Measurements from ENCODE around the gene CD101. TPM values are rescaled to one million over a fixed set of nuclear protein-coding genes. Genes with fewer than 3 reads are reported as not detected.

The CD101 gene
- polyA plus RNA-seq, 4 donors, result 1.7 to 2.5 (median 2.0) TPM

GRCh38 chr1:117046781-117047180, 45.2 kb downstream of the CD101 start:
- no peak for DNase-seq (ENCODE audit: low read depth in 4 of 4, low spot score in 3 of 4)

DNA sequence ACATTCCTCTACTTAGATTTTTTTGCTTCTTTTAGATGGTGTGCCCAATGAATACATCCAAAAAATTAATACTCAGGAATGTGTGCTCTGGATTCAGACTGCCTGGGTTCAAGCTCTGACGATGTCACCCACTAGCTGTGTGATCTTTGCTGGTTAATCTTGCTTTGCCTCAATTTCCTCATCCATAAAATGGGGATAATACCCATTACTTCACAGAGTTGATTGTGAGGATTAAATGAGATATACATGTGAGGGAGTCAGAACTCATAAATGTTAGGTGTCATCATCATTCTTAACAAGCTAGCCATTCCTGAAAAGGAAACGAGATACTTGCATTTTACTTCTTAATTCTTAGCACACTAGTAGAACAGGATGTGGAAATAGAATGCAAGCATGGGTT, 45.7 kb downstream of the CD101 start:
- no peak for DNase-seq (ENCODE audit: low read depth in 4 of 4, low spot score in 3 of 4)

GRCh38 chr1:117049857-117050256, 48.3 kb downstream of the CD101 start:
- no peak for DNase-seq (ENCODE audit: low read depth in 4 of 4, low spot score in 3 of 4)

- DNase-seq (ENCODE audit: low read depth in 4 of 4, low spot score in 3 of 4), result no peak
Observed at GRCh38 chr1:117051224-117052064, 49.9 kb downstream of the CD101 start.

GRCh38 chr1:117054068-117054467, 52.5 kb downstream of the CD101 start:
- DNase-seq (ENCODE audit: low read depth in 4 of 4, low spot score in 3 of 4), result no peak

- DNase-seq (ENCODE audit: low read depth in 4 of 4, low spot score in 3 of 4), result no peak
Observed at GRCh38 chr1:117058810-117059209, 57.2 kb downstream of the CD101 start.

GRCh38 chr1:117059334-117059677, 57.7 kb downstream of the CD101 start:
- peak in 2 of 4 donors; percentile 22 to 37 for DNase-seq (ENCODE audit: low read depth in 4 of 4, low spot score in 3 of 4)

- peak; percentile 90 to 98 (median 94) for DNase-seq (ENCODE audit: low read depth in 4 of 4, low spot score in 3 of 4)
Observed at GRCh38 chr1:117059678-117060440, 58.3 kb downstream of the CD101 start, which contains the start of gene TTF2. Gene TTF2, plus strand, starts transcription at chr1:117060326. Its CDS starts 21 bp downstream, at chr1:117060347.

- DNase-seq (ENCODE audit: low read depth in 4 of 4, low spot score in 3 of 4), result no peak
Observed at GRCh38 chr1:117060441-117061317, 59.1 kb downstream of the CD101 start.

GRCh38 chr1:117061986-117062415, 60.4 kb downstream of the CD101 start:
- DNase-seq (ENCODE audit: low read depth in 4 of 4, low spot score in 3 of 4), result no peak

- no peak for DNase-seq (ENCODE audit: low read depth in 4 of 4, low spot score in 3 of 4)
Observed at GRCh38 chr1:117066367-117066766, 64.8 kb downstream of the CD101 start.

- DNase-seq (ENCODE audit: low read depth in 4 of 4, low spot score in 3 of 4), result peak in 1 of 4 donors; percentile 27
Observed at GRCh38 chr1:117067533-117068370, 66.2 kb downstream of the CD101 start.

DNA sequence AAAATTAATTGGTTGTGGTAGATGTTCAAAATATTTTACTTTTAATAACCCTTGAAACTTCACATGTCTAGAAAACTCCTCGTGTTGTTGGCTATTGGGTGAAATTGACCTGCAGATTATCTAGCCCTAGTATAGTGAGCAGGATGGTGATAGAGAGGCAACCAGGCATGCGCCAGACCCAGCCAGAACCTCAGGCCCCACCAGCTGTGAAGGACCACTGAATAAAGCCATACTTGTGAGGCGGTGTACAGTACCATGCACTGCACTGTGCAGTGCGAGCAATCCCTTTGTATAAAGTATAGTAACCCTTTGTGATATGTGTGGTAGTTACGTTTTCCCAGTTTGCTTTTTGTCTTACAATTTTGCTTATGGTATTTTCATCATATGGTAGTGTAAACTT, 67.0 kb downstream of the CD101 start:
- no peak for DNase-seq (ENCODE audit: low read depth in 4 of 4, low spot score in 3 of 4)

- DNase-seq (ENCODE audit: low read depth in 4 of 4, low spot score in 3 of 4), result no peak
Observed at GRCh38 chr1:117069220-117069844, 67.8 kb downstream of the CD101 start.

DNA sequence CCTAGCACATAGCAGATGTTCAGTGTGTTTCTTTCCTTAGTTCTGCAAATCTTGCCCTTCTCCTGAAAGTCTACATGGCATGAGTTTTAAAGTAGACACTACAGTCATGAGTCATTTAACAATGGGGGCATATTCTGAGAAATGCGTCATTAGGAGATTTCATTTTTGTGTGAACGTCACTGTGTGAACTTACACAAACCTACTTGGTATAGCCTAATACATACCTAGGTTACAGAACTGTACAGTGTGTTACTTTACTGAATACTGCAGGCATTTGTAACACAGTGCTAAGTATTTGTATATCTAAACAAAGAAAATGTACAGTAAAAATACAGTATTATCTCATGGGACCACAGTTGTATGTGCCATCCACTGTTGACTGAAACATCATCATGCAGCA, 68.6 kb downstream of the CD101 start:
- no peak for DNase-seq (ENCODE audit: low read depth in 4 of 4, low spot score in 3 of 4)

- no peak for DNase-seq (ENCODE audit: low read depth in 4 of 4, low spot score in 3 of 4)
Observed at GRCh38 chr1:117076648-117077047, 75.1 kb downstream of the CD101 start.

DNA sequence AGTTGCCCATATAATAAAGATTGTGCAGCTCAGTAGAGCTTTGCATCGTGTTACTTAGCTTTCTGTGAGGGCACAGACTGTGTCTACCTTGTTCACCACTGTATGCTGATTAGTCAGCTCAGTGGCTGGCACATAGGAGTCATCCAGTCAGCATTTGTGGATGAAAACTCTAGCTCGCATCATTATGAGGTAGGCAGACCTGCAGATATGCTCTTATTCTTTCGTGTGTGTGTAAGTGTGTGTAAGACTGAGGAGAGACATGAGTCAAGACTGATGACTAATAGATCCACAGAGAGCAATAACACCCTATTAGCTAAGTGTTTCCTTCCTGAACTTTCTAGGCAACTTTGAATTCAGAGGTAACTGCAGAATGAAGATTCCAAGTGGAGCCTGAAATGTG, 75.7 kb downstream of the CD101 start:
- no peak for DNase-seq (ENCODE audit: low read depth in 4 of 4, low spot score in 3 of 4)

DNA sequence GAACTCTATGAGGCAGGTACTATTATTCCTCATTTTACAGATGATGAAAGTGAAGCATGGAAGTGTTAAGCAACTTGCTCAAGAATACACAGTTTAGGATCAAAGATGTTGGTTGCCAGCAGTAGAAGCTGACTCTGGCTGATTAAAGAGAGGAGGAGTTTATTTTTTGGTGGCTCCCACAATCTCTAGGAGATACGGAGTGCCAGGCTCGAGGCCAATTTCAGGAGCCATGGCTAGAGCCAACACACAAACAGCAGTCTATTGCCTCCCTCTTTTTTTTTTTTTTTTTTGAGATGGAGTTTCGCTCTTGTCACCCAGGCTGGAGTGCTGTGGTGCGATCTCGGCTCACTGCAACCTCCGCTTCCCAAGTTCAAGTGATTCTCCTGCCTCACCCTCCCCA, 78.2 kb downstream of the CD101 start:
- DNase-seq (ENCODE audit: low read depth in 4 of 4, low spot score in 3 of 4), result no peak

DNA sequence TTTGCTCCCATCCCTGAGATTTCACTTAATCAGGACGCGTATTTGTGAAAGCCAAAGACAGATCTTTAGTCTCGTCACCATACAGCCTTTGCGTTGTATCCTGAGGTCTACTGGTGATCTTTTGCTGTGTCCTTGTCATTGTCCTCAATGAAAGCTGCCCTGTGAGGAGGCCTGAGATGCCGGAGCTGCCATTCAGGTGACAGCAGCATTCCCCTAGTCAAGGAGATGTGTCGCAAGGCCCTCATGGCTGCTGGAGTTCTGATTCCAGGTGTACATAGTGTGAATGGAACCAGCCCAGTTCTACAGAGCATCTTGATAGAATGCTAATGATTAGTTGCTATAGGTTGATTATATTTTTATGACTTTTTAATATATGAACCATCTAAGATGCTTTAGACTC, 82.7 kb downstream of the CD101 start:
- no peak for DNase-seq (ENCODE audit: low read depth in 4 of 4, low spot score in 3 of 4)

Measured in left renal pelvis (tissue), 4 donors.